COR-L47 (cell line): ENCODE data around the gene RAB6B.

Experiments
- DNase-seq: peaks from one replicate; lab custom pipeline; 2025; lab: John Stamatoyannopoulos, UW

RAB6B gene

DNA sequence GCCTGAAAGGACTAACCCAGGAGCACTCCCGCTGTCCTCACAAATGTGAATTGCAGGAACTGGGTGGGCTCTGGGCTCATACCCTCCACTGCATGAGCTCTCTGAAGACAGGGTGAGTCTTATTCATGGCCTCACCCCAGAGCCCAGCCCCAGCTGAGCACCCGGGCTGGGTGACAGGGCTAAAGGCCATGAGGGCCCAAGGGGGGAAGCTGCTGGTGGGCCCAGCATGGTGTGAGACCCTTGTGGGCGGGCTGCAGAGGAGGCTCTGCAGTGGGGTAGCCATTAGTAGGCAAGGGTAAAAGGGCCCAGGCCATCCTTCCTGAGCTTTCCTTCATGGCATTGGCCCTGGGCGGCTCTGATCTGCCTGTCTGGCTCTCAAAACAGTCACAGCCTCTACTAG lies 59.7 kb downstream of the RAB6B start:
- no peak for DNase-seq

DNA sequence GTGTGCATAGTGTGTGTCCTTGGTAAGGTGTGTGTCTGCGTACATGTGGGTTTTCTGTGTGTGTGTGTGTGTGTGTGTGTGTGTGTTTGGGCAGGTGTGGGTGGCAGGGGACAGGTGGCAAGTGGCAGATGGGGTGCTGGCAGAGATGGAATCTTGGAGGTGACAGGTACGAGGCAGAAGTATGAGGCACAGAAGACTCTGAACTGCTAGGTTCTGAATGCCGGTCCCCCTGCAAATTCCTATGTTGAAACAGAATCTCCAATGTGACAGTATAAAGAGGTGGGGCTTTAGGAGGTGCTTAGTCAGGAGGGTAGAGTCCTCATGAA lies 60.3 kb downstream of the RAB6B start:
- no peak for DNase-seq

- no peak for DNase-seq
Measured at GRCh38 chr3:133834621-133835417, 60.9 kb downstream of the RAB6B start.

GRCh38 chr3:133833880-133834620 lies 61.6 kb downstream of the RAB6B start:
- DNase-seq, result no peak

DNA sequence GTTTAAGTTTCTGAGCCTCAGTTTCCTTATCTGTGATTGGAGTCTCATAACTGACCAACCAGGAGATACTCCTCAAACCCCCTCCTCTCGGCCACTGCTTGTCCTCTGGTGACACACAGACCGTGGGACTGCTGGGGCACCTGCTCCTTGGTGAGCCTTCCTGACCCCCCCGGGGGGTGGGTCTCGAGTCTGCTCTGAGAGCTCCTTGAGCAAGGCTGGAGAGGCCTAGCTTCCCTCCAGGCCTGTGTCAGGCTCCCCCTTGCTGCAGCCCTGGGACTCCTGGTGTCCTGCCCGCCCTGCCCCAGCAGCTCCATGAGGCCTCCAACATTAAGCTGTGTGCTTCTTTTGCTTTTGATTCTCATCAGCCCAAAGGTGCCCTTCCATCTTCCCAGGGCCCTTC lies 62.4 kb downstream of the RAB6B start:
- DNase-seq, result no peak

DNA sequence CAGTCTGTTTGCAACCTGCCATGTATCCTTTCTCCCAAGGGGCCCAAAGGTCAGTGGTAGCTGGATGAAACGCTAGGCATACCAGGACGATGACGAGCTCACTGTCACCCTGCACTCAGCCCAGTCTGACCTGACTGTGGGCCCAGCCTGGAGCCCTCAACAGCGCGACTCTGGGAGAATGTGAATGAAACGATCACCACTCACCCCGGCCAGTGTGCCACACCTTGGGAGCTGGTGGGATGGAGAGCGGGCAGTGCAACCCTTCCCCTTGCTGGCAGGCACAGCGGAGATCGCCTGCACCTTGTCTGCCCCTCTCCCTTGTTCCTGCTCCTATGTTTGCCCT lies 62.9 kb downstream of the RAB6B start:
- DNase-seq, result no peak

- no peak for DNase-seq
Measured at GRCh38 chr3:133831966-133832801, 63.5 kb downstream of the RAB6B start.

- no peak for DNase-seq
Measured at GRCh38 chr3:133830071-133830470, 65.6 kb downstream of the RAB6B start.

- no peak for DNase-seq
Measured at GRCh38 chr3:133829310-133829707, 66.4 kb downstream of the RAB6B start.

- no peak for DNase-seq
Measured at GRCh38 chr3:133828576-133829309, 66.9 kb downstream of the RAB6B start.

GRCh38 chr3:133827684-133828083 lies 68.0 kb downstream of the RAB6B start:
- no peak for DNase-seq

DNA sequence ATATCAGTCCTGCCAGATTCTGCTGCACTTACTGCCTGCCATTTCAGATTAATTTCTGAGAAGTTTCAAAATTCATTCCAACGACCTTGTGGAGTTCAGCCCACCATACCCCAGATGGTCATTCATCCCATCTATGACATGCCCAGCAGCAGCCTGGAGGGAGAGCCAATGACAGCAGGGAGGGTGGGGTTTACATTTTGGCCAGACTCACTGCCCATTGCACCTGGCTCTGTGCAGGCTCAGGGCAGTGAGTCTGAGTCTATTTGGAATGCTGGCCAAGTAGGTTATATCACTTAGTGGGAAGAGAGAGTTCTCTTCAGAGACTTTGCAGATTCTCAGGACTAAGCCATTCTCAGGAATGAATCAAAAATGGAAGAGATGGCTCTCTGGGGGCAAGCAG lies 68.5 kb downstream of the RAB6B start:
- no peak for DNase-seq

GRCh38 chr3:133825969-133826727 lies 69.5 kb downstream of the RAB6B start:
- DNase-seq, result no peak

DNA sequence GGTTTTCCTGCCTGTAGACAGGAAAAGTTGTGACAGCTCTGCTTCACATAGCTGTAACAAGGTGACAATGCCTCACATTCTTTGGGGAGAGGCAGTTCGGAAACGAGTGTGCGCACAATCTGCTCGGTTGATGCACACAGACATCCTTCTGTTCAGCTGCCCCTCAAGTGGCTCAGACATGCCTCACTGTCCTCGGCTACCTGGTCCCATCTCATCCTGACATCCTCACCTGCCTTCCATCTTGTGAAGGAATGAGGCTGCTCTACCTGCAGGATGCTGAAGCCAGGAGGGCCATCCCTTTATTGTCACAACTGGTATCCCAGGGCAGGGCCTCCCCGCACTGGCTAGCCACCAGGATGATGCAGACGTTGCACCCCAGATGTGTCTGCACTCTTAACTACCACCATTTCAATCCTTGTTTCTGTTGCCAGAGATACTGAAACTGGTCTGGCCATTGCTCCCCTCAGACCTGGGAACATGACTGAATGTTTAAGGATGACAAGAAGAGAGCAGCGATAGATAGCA lies 70.7 kb downstream of the RAB6B start:
- DNase-seq, result no peak

- no peak for DNase-seq
Measured at GRCh38 chr3:133821767-133822638, 73.7 kb downstream of the RAB6B start.

DNA sequence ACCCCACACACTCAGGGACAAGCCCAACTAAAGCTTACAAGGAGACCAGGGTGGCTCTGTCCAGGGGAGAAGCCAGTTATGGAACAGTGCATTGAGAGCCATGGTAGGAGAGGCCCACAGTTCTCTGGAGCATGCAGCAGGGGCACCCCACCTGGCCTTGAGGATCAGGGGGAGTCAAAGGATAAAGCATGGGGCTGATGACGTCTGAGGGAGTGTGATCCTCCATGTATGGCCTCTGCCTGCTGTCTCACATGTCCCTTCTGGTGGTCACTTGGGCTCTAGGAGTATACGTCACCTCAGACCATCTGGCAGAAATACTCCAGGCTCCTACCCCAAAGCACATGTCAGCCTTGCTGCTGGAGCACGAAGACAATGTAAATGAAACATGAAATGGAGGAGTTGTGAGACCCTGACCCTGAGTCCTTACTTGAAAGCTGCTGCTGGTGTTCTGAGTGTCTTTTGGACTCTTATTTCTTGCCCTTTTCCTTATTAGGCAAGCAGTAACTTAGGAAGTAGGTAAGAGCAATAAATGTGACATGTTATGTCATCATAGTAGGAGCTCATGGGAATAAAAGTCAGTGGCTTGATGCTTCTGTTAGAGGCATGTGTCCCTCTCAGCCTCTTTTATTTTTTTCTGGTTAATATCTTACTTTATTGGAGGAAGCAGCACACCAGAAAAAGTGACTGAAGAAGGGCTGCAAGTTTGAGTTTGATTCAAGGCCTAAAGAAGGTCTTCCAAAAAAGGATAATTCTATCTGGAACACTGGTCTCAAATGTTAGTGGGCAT lies 74.6 kb downstream of the RAB6B start:
- no peak for DNase-seq

GRCh38 chr3:133820129-133820528 lies 75.6 kb downstream of the RAB6B start:
- DNase-seq, result no peak

GRCh38 chr3:133815386-133815785 lies 80.3 kb downstream of the RAB6B start:
- DNase-seq, result no peak

GRCh38 chr3:133812872-133813271 lies 82.8 kb downstream of the RAB6B start:
- DNase-seq, result no peak
